ENCODE data around the gene PNMA6E.

GRCh38 chrX:153357877-153358276, 43.3 kb downstream of the PNMA6E start:
- TF ChIP-seq POLR2A (IDR thresholded peaks at IDR 0.05): no peak
- no peak for TF ChIP-seq CTCF (IDR thresholded peaks at IDR 0.05)
